Stimulated activated naive B cell treated with anti-CD40 and anti-IgM and Interleukin-4, amounts not matched to agents 10 μg/mL and 1 μg/mL and 100 μg/mL, for 72 hours (primary cell): ENCODE results near the gene SKIDA1.

Source experiments
- ATAC-seq, 2 donors: fragments of 150-1000 bp; cut with Tn5 transposase; replicated peaks; 2 replicates each; pipeline ENCODE4 v1.10.0; 2021; ENCODE audit warnings: moderate library complexity in 1 of 2
- DNase-seq: peaks from one replicate; pipeline ENCODE4 v3.0.0; 2021
- H3K27ac Mint-ChIP-seq: one replicate; pipeline ENCODE4 v1.8.0; 2022; ENCODE audit warnings: mild to moderate bottlenecking, mixed read lengths
- H3K27me3 Mint-ChIP-seq, 2 donors: one replicate each; pipeline ENCODE4 v1.8.0; 2022; ENCODE audit warnings: mixed read lengths in 2 of 2
- H3K36me3 Mint-ChIP-seq, 2 donors: one replicate each; pipeline ENCODE4 v1.8.0; 2022; ENCODE audit warnings: mixed read lengths in 2 of 2, mild to moderate bottlenecking in 1 of 2
- H3K4me1 Mint-ChIP-seq, 2 donors: one replicate each; pipeline ENCODE4 v1.8.0; 2022; ENCODE audit warnings: mixed read lengths in 2 of 2, mild to moderate bottlenecking in 1 of 2
- H3K4me3 Mint-ChIP-seq, 2 donors: one replicate each; pipeline ENCODE4 v1.8.0; 2022; ENCODE audit warnings: mild to moderate bottlenecking in 2 of 2, mixed read lengths in 2 of 2, moderate library complexity in 1 of 2
- H3K9me3 Mint-ChIP-seq, 2 donors: one replicate each; pipeline ENCODE4 v1.8.0; 2022; ENCODE audit warnings: mixed read lengths in 2 of 2, mild to moderate bottlenecking in 1 of 2

The SKIDA1 gene

DNA sequence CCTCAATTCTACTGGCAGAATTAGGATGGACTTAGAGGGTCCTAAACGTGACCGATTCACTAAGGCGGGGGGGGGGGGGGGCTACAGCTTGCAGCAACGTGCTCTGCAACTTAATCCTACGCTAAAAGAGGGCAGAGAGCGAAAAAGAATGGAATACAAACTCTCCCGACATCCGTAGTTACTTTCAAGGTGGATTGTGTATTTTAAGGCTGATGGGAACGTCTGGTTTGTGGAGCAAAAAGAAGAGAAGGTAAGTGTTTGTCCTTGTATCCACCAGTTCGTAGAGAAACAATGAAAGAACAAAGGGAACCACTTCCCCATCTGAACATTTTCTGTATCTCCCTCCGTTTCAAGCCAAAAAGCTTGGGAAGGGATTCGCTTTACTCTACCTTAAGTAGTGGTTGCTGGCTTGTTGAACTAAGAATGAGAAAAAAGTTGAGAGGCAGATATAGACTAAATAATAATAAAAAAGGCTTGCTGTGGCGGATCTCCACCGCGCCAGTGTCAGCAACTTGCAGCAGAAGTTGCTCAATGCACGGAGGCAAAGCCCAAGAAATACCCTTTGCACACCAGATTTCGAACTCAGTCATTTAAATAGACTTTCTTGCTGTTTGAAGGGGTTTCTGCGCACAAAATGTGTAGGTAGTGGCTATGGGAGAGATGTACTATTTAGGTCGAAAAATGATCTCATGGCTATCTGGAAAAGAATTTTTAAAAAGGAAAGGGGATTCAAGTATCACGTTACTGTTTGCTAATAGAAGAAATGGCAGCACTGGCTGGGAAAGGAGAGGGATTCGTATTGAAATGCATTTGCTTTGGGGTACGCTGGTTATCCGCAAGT is 736 bp downstream of the SKIDA1 start:
- ATAC-seq = no peak
- Mint-ChIP-seq H3K36me3 (peaks cover 4 to 10% of the 10 kb centered on the region in 2 donors), H3K4me1 (peaks cover 24 to 32% of the 10 kb centered on the region in 2 donors), H3K27ac (peak overlapping the region; percentile 95), H3K4me3 (peak overlapping the region; percentile 88 to 99), H3K9me3 (no peaks in the 10 kb centered on the region), H3K27me3 (peaks cover 49 to 52% of the 10 kb centered on the region in 2 donors)
- no peak for DNase-seq

DNA sequence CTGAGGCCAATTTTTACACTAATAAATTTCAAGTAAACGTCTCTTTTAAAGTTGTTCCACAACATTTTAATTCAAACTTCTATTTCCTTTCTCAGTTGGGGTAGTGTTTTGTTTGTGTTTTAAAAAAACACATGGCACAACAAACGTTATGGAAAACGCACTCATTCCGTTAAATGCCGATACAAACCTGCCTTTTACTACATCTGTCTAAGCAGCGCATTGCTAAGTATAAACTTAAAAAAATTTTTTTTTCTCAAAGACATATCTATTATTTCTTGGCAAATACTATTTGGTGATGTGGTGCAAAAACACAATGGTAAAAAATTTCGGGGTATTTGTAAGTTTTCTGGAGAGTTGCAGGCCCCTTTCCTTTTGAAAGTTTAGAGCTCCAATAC is 1.4 kb downstream of the SKIDA1 start:
- peaks cover 4 to 10% of the 10 kb centered on the region in 2 donors for H3K36me3 Mint-ChIP-seq
- no peak for ATAC-seq
- H3K9me3 Mint-ChIP-seq = no peaks in the 10 kb centered on the region
- H3K4me3 Mint-ChIP-seq = no peak overlapping the region
- H3K27ac Mint-ChIP-seq = no peak overlapping the region
- peaks cover 47 to 59% of the 10 kb centered on the region in 2 donors for H3K27me3 Mint-ChIP-seq
- no peak for DNase-seq
- H3K4me1 Mint-ChIP-seq = peaks cover 25 to 34% of the 10 kb centered on the region in 2 donors

- peaks cover 51 to 61% of the 10 kb centered on the region in 2 donors for H3K27me3 Mint-ChIP-seq
- peak overlapping the region; percentile 84 for H3K27ac Mint-ChIP-seq
- H3K4me3 Mint-ChIP-seq = no peak overlapping the region
- peaks cover 4 to 10% of the 10 kb centered on the region in 2 donors for H3K36me3 Mint-ChIP-seq
- H3K4me1 Mint-ChIP-seq = peaks cover 27 to 40% of the 10 kb centered on the region in 2 donors
- DNase-seq (no peak), ATAC-seq (no peak)
- H3K9me3 Mint-ChIP-seq = no peaks in the 10 kb centered on the region
Observed at GRCh38 chr10:21523557-21524008, 1.9 kb downstream of the SKIDA1 start.

GRCh38 chr10:21522631-21523406 is 2.7 kb downstream of the SKIDA1 start:
- H3K9me3 Mint-ChIP-seq = no peaks in the 10 kb centered on the region
- H3K4me1 Mint-ChIP-seq = peaks cover 33 to 47% of the 10 kb centered on the region in 2 donors
- ATAC-seq (no peak), DNase-seq (no peak)
- peaks cover 57 to 68% of the 10 kb centered on the region in 2 donors for H3K27me3 Mint-ChIP-seq
- no peak overlapping the region for H3K27ac Mint-ChIP-seq
- no peak overlapping the region for H3K4me3 Mint-ChIP-seq
- peaks cover 4 to 10% of the 10 kb centered on the region in 2 donors for H3K36me3 Mint-ChIP-seq

DNA sequence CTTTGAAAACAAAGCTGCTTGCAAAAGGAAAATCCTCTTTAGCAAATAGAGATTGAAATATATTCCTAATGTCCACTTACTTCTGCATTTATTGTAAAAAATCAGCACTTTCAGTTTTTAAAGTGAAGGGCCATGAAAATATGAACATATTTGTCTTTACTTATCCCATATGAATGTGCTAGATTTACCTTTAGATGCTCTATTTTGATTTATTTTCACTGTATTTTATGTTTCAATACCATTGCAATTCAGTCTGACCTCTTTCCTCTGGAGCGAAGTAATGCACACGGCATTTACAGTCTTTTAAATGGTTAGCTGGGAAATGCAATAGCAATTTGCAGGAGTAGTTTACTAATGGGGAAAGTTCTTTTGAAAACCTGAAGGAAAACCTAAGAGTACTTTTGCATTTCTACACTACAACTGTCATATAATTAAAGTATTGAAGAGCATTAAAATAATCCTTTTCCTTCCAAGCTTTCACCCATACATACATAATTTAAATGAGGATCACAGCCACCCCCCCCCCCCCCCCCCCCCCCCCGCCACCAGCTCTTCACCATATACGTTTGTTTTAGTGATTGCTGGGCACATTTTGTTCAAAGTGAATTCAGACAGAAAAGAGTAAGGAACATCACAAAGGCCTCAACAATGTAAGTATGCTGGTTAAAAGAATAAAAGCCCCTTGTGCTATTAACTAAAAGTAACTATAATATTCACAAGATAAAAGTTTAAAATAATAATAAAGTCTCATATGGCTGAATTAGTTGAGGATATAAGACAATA is 3.5 kb downstream of the SKIDA1 start:
- Mint-ChIP-seq H3K4me1 (peaks cover 37 to 49% of the 10 kb centered on the region in 2 donors), H3K4me3 (no peak overlapping the region), H3K36me3 (peaks cover 4 to 10% of the 10 kb centered on the region in 2 donors), H3K9me3 (no peaks in the 10 kb centered on the region), H3K27ac (no peak overlapping the region), H3K27me3 (peaks cover 61 to 71% of the 10 kb centered on the region in 2 donors)
- DNase-seq = no peak
- ATAC-seq = no peak

DNA sequence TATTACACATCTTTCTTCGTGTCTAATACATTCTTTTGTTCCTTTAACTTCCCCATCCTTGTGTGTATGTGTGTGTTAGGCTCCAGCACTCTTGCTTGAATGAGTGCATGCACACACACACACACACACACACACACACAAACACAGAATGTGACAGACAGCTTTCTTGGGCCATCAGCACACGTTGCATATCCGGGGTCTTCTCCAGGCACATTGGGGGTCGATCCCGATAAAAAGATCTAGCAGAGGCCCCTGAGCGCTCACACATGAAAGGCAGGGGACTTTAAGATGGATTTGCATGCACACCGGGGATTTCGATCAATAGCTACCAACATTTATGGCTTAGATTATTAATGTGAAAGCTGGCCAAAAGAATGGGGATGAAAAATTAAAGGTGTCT is 4.5 kb downstream of the SKIDA1 start:
- Mint-ChIP-seq H3K4me3 (no peak overlapping the region), H3K27ac (no peak overlapping the region), H3K36me3 (peaks cover 4 to 10% of the 10 kb centered on the region in 2 donors)

DNA sequence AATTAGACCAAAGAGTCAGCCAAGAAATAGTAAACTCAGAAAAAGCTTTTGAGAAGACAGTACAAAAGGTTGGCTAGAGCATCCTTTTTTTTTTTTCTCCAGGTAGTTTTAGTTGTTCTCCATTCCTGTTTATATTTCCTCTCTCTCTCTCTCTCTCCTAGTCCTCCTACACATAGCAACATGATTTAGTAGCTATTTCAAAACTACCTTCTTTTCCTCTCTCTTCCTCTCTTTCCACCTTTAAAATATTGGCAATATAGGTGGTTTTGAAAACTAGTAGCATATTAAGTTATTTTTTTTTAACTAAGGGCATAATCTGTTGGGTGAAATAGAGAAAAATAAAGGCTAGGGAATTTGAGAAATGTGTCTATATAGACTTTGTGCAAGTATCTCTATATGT is 5.0 kb downstream of the SKIDA1 start:
- H3K4me3 Mint-ChIP-seq = peak overlapping the region; percentile 31 to 50
- peaks cover 59 to 75% of the 10 kb centered on the region in 2 donors for H3K27me3 Mint-ChIP-seq
- H3K36me3 Mint-ChIP-seq = peaks cover 4 to 9% of the 10 kb centered on the region in 2 donors
- DNase-seq (no peak), ATAC-seq (no peak)
- no peak overlapping the region for H3K27ac Mint-ChIP-seq
- H3K9me3 Mint-ChIP-seq = no peaks in the 10 kb centered on the region
- H3K4me1 Mint-ChIP-seq = peaks cover 35 to 49% of the 10 kb centered on the region in 2 donors

More for the DNA sequence above, 4.5 kb downstream of the SKIDA1 start:
- DNase-seq (no peak), ATAC-seq (no peak)
- Mint-ChIP-seq H3K27me3 (peaks cover 57 to 70% of the 10 kb centered on the region in 2 donors), H3K4me1 (peaks cover 34 to 48% of the 10 kb centered on the region in 2 donors), H3K9me3 (no peaks in the 10 kb centered on the region)

GRCh38 chr10:21519941-21520436 is 5.5 kb downstream of the SKIDA1 start:
- no peak for ATAC-seq
- Mint-ChIP-seq H3K9me3 (no peaks in the 10 kb centered on the region), H3K4me3 (peak overlapping the region; percentile 44 to 46), H3K4me1 (peaks cover 31 to 44% of the 10 kb centered on the region in 2 donors), H3K27ac (peak overlapping the region; percentile 25), H3K36me3 (peaks cover 4% of the 10 kb centered on the region in 2 donors), H3K27me3 (peaks cover 59 to 77% of the 10 kb centered on the region in 2 donors)
- DNase-seq = no peak

- Mint-ChIP-seq H3K27ac (no peak overlapping the region), H3K9me3 (no peaks in the 10 kb centered on the region), H3K27me3 (peaks cover 57 to 77% of the 10 kb centered on the region in 2 donors), H3K36me3 (peaks cover 2 to 4% of the 10 kb centered on the region in 2 donors), H3K4me3 (peak overlapping the region; percentile 44 to 46), H3K4me1 (peaks cover 26 to 39% of the 10 kb centered on the region in 2 donors)
- ATAC-seq (no peak), DNase-seq (no peak)
Observed at GRCh38 chr10:21519397-21519933, 6.0 kb downstream of the SKIDA1 start.

GRCh38 chr10:21518641-21519396 is 6.7 kb downstream of the SKIDA1 start:
- H3K27me3 Mint-ChIP-seq = peaks cover 55 to 77% of the 10 kb centered on the region in 2 donors
- H3K36me3 Mint-ChIP-seq = peaks cover 2 to 4% of the 10 kb centered on the region in 2 donors
- H3K27ac Mint-ChIP-seq = no peak overlapping the region
- H3K9me3 Mint-ChIP-seq = no peaks in the 10 kb centered on the region
- H3K4me1 Mint-ChIP-seq = peaks cover 26 to 39% of the 10 kb centered on the region in 2 donors
- H3K4me3 Mint-ChIP-seq = peak overlapping the region in 1 of 2 donors; percentile 88
- ATAC-seq = no peak
- DNase-seq = no peak

DNA sequence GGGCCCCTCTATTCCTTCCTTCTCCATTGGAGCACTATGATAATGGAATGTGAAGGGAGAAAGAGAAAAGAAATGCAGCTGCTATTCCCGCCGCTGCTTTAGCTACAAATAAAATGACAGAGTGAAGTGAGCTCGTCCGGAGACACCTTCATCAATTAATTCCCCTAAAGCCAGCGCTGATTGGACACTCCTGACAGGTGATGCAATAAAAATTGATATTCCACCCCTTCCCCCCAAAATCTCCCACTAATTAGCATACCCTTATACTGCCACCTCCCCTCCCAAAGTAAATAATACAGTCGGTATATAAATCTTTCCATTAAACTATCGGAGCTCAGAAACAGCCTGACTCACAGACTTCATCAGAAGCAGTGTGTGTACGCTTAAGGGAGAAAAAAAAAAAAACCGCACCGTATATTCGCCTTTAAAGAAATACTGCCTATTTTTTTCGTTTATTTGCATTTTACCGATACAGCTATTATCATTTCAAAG is 7.3 kb downstream of the SKIDA1 start:
- H3K27me3 Mint-ChIP-seq = peaks cover 50 to 73% of the 10 kb centered on the region in 2 donors
- H3K27ac Mint-ChIP-seq = peak overlapping the region; percentile 81
- ATAC-seq (no peak), DNase-seq (no peak)
- H3K9me3 Mint-ChIP-seq = no peaks in the 10 kb centered on the region
- no peaks in the 10 kb centered on the region for H3K36me3 Mint-ChIP-seq
- peaks cover 24 to 39% of the 10 kb centered on the region in 2 donors for H3K4me1 Mint-ChIP-seq
- H3K4me3 Mint-ChIP-seq = peak overlapping the region; percentile 82 to 88

GRCh38 chr10:21517134-21518031 is 8.1 kb downstream of the SKIDA1 start:
- DNase-seq (no peak), ATAC-seq (peak; percentile 61 to 67)
- H3K27me3 Mint-ChIP-seq = peaks cover 49 to 75% of the 10 kb centered on the region in 2 donors
- H3K4me3 Mint-ChIP-seq = peak overlapping the region; percentile 82 to 88
- no peaks in the 10 kb centered on the region for H3K36me3 Mint-ChIP-seq
- peaks cover 24 to 39% of the 10 kb centered on the region in 2 donors for H3K4me1 Mint-ChIP-seq
- peak overlapping the region; percentile 81 for H3K27ac Mint-ChIP-seq
- no peaks in the 10 kb centered on the region for H3K9me3 Mint-ChIP-seq
